HG02938 (cell line): ENCODE results near the gene NKX1-1.
"Not testable (repeated sequence)": the region's sequence is repeated elsewhere in the genome, so short reads cannot be mapped to it uniquely, and the experiment has no call there.

Source experiments
- ATAC-seq: cut with Tn5 transposase; IDR thresholded peaks from one replicate; pipeline ENCODE4 v1.9.1; 2021; ENCODE audit warnings: mild to moderate bottlenecking, moderate library complexity; ENCODE audit not compliant: unreplicated experiment

Gene NKX1-1

DNA sequence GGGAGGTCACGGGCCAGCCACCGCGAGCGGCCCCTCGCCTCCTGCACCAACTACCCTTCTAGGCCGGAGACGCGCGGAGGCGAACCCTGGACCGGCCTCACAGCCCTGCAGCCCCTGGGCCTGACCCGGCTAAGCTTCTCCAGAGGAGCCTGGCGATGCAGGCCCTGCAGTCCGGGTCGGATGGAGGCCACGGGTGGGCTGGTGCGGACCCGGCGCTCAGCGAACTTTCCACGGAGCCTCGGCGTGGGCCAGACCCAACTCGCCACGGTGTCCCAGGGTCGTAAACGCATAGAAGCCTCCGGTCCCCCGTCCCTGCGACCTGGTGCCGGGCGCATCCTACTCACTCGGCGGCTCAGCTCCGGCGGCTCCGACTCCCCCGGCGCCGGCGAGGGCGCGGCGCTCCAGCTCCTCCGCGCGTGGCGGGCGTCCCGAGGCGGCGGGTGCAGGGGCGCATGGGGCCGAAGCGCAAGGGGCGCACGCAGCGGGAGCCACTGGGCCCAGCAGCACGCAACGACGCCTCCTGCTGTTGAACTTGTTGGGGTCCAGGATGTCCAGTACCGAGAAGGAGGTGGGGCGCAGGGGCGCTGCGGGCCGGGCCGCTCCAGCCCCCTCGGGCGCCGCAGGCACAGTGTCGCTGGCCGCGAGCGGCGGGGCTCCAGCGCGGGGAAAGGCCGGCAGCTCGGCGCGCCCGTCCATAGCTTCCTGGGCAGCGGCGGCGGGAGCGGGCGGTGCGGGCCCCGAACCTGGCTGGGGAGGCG is 427 bp downstream of the NKX1-1 start:
- ATAC-seq: no peak

DNA sequence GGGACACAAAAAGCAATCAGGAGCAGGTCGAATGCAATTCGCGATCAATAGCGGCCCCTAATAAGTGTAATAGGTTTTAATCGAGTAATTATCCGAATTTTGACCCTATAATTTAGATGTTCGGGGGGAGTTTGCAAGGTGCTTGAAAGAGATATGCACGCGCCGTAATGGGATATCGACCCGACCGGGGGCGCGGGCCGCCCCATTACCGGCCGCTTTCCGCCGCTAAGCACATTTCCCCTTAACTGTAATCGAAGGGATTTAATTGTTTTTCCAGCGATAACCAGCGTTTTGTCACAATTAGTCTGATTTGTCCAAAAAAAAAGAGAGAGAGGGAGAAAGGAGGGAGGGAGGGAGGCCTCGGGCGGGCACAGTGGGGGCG is 997 bp downstream of the NKX1-1 start:
- ATAC-seq: no peak

DNA sequence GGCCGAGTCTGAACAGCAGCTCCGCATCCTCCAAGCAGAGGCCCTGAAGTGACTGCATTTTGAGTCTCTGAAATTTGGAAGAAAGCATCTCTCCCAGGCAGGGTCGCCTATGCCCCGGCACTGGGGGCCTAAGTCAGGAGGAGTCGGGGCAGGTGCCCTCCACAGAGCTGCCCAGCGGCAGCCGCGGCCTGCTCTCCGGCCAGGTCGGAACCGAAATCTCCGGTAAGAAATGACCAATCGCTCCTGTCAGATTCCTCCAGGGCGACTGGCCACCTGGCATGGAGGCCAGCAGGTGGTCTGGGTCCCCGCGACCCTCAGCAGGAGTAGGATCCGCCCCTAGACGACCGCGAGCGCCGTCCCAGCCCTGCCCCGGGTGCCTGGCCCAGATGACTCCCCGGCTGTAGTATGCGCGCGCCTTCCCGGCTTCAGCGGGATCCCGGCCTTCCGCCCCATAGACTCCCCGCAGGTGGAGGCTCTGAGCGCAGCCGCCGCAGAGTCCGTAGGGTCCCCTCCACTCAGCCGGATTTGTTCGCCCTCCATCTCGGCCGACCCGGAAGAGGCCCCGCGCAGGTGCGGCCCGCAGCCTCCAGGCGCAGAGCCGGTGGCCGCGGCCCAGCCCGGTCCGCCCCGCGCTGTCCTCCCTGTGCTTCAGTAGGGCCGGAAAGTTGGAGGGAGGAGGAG is 1.5 kb downstream of the NKX1-1 start:
- no peak for ATAC-seq

DNA sequence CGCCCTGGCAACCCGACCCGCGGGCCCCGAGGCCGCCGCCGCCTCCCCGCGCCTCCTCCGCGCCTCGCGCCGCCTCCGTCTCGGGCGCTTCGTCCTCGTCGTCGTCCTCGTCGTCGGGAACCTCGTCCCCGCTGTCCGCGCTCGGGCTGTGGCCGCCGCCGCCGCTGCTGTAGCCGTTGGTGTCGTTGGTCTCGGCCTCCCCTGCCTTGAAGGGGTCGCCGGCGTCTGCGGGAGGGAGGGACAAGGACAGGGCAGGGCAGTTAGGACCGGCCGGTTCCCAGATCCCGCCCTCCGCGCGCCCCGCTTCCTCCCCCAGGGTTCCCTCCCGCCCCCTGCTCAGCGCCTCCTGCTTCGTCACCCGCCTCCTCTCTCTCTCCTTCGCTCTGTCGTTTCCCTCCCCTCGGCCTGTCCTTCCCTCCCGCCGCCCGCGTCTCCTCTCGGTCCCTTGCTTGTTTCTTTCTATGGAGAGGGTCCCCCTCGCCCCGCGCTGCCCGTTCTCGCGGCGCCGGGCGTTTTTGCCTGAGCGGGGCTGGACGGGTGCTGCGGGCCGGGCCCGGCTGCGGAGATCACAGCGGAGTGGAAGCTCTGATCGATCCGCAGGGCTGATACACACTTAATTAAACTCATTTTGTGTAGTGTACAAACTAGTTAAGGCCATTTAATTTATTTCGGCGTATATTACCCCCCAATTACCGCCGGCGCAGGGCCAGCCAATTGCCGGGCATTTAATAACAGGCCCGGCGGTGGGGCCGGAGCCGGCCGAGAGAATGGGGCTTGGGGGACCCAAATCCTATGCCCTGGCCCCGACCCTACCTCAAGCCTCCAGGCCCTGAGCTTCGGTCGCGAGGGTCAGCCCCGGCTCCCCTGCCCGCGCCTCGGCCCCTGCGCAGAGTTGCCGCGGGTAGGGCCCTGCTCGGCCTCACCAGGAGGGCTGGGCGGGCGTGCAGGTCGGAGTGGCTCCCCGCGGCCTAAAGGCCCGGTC is 2.4 kb downstream of the NKX1-1 start:
- no peak for ATAC-seq

DNA sequence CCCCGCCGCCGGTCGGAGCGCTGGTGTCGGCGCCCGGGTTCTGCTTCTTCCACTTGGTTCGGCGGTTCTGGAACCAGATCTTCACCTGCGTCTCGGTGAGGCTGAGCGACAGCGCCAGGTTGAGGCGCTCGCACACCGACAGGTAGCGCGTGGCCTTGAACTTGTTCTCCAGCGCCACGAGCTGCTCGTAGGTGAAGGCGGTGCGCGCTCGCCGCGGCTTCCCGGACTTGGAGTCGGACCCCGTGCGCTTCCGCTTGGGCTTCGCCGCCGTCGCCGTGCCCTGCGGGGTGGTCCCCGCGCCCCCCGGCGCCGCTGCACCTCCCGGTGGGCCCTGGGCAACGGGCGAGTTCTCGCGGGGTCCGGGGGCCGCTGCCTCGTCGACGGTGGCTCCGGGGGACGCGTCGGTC is 3.1 kb downstream of the NKX1-1 start:
- ATAC-seq: no peak

DNA sequence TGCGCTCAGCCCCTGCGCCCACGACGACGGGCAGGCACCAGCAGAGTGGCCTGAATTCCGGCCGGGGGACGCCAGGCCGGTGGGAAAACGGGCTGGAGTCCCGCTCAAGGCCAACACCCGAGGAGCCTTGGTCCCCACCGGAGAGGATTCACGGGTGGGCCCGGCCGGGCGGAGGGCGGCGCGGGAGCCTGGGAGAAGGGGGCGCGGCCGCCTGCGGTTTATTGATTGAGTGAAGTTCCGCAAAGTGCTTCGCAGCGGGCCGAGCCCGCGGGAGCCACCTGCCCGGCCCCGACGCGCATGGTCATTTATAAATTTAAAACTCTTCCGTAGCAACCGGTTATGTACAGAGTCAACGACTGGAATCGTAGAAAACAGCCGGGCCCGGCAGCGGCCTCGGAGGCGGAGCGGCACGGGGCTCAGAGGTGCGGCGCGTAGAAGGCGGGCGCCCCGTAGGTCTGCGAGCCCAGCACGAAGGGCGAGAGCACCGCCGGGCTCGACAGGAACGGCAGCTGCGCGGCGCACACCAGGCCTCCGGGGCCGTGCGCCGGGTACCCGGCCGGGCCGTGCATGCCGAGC is 3.6 kb downstream of the NKX1-1 start:
- ATAC-seq: no peak

DNA sequence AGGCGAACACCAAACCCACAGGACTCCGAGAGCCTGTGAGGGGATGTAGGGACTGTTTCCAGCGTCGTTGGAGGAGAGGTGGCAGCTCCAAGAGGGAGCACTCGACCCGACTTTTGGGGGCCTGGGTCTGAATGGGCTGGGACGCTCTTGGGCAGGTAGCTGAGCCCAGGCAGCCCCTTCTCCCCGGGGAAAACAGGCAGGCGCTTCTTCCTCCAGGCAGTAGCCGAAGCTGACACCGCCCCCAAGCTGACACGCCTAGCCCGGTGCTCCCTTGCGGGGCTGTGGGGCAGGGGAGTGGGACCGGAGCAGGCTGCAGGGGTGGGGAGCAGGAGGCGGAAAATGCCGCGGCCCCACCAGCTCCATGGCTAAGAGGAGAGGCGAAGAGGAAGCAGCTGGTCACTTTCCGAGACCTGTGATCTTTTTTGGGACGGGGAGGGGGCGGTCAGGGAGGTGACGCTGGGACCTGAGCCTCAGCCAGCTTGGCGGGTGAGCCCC is 4.2 kb downstream of the NKX1-1 start:
- ATAC-seq: no peak

DNA sequence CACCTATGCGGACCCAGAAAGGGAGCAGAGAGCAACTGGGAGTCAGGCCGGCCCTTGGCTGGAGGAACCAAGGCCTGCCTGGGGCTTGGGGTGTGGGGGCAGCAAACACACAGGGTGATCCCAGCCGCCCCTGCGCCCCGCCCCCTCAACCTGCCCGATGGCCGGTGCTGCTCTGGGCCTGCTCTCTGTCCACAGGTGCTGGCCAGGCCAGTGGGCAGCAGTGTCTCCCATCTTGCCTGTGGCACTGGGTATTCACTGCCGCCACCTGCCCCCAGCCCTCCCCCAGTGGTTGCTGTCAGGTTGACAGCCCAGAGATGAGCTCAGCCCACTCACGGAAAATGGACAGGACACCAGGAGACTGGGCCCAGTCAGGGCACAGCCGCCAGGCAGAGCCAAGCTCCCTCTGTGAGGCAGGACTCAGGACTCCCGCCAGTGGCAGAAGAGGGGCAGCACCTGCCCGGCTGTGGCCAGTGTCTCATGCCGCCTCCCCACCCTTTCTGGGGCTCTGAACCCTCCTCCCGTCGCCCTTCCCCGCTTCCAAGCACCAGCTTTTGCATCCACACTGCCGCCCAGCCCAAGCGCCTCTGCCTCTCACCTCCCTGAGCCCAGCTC is 4.7 kb downstream of the NKX1-1 start:
- ATAC-seq: no peak

DNA sequence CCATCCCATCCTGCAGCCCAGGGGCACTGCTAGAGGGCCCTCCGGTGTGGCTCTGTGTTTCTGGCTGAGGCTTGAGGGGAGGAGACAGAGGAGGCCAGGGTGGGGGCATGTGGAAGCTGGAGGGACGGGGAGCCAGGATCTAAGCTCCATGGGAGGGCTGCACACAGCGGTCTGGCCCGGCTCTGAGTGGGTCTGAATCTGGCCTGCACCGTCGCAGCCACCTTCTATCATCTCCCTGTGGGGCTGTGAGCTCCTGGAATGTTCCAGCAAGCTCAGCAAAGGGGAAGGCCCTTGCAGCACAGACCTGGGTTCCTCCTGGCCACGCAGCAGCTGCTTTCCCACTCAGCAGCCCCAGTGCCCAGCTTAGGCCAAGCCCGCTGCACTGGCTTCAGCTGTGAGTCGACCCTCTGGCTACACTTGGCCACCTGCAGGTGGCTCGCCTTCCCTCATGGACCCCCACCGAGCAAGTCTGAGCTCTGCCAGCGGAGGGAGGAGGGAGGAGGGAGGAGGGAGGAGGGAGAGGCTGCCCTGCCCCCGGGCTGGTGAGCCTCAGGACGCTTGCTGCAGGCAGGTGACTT is 5.3 kb downstream of the NKX1-1 start:
- ATAC-seq: no peak

DNA sequence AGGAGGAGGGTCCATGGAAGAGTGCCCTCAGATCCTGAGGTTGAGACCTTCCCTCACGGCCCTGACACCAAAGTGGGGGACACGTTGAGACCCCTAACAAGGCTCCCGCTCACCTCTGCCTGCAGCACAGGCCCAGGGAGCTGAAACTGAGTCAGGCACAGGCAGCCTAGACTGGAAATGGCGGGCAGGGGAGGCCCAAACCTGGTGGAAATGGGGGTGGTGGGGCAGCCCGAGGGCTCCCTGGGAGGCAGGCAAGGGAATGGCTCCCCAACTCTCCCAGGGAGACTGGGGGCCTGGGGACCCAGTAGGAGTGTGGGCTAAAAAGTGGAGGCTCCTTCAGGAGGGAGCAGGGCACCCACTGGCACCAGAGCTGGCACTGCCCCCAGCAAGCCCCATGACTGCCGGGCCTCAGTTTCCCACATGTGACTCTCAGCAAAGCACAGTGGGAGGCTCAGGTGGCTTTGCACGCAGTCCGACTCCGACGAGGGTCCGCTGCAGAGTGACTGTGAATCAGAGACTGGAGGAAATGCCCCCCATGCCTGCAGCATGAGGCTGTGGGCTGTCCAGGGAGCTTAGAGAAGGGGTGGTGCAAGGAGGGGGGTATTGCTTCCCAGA is 5.9 kb downstream of the NKX1-1 start:
- no peak for ATAC-seq

DNA sequence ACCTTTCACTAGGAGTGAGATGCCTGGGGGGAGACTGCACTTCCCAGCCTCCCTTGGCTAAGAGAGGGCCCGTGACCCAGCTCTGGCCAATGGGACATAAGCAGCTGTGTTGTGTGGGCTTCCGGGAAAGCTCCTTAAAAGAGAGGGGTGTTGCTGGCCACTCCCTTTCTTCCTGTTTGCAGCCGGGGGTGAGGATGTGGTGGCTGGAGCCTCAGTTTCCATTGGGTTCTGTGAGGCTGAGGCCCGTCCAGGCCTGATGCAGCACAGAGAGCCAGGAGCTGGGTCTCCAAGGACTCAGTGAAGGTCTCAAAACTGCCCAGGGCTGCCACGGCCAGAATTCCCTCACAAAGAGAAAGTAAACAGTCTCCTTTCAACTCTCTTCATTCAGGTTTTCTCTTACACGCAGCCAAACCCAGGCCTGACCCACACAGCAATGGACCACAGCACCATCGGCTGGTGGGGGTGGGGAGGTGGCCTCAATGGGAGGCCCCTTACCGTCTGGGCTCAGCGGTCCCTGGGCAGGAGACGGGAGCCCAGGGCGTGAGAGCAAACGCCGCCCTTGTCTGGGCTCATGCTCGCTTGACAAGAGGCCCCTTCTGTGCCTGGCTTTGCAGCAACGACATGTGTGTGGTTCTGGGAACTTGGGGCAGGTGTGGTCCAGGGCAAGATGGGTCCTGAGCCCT is 6.6 kb downstream of the NKX1-1 start:
- no peak for ATAC-seq

DNA sequence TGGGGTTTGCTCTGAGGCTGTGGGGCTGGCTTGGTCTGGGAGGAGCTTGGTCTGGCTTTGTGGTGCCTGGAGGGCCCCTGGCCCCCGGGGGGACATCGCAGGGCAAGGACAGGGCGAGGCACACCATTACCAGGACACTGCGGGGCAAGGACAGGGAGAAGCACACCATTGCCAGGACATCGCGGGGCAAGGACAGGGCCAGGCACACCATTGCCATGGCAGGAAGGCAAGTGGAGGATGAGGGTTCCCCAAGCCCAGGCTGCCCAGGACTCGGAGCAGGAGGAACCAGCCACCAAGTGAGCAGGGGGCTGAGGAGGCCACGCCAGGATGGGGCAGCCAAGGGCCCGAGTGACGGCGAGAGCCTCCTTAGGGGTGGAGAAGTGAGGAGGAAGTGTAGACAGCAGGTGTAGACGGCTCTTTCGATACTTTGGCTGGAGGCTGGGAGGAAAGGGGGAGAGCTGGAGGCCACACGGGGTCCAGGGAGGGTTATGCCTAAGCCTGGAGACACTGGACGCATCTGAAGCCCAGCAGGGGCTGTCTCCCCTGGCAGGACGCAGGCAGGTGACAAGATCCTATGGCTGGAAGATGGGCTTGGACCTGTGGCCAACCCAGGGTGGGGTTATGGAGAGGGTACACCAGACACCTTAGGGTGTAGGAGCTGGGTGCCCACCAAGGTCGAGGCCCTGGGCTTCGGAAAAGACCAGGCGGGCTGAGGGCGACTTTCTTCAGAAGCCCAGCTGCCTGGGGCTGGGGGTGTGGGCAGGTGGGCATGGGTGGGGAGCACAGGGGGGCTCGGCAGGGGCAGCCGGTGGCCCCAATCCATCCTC is 7.3 kb downstream of the NKX1-1 start:
- no peak for ATAC-seq

DNA sequence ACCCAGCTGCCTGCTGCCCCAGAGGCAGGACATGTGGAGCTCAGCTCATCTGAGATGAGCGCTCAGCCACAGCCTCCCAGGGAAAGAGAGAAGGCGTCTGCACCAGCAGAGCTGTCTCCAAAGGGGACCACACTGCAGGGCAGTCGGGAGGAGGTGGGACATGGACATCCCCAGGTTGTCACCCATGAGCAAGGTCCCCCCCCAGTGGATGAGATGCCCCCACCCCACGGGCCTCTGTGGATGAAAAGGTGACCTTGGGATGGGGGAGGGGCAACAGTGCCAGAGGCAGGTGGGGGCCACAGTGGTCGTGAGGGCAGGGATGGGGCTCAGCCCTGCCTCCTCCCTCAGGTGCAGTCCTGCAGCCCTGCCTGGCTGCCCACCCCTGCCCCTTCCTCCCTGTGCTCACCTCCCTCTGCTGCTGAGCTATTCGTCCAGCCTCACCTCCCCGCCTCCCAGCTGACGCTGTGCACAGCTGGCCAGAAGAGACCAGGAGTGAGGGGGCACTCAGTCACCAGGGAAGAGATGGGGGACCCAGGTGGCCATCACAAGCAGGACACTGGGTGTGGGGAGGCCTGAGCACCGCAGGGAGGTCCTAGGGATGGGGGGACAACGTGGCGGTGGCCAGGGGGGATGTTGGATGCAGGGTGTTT is 9.3 kb downstream of the NKX1-1 start:
- no peak for ATAC-seq

DNA sequence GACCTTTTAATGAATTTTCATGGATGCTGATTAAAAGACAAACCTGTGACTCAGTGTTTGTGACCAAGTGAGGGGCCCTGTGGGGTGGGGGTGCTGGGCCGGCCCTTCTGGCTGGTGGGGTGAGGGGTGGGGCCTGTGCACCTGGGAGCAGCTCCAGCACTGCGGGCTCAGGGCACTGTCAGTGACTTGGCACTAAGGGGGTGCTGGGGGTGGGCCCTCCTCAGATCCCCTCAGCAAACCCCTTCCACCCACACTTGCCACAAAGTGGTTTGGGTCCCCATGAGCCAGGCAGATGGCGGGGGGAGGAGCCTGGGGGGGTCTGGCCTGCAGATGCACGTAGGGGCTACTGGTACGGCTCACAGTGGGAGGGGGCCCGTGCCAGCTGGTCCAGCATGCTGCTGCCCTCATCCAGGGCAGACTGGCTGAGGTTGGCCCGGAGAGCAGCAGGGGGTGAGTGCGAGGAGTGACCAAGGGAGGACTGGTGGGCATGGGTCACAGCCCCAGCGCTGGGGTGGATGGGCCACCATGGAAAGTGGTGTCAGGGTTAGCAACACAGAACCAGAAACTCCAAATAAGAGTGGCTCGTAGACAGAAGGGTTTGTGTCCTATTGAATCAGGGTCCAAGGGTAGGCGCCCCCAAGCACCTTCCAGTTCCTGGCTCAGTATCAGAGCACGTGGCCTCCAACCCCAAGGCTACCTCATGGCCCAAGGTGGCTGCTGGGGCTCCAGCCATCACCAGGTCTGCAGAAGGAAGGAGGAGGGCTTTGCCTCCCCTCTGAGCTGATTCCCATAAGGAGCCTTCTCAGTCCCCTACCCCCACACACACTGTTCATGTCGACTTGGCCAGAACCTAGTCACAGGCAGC is 10.1 kb downstream of the NKX1-1 start:
- no peak for ATAC-seq

DNA sequence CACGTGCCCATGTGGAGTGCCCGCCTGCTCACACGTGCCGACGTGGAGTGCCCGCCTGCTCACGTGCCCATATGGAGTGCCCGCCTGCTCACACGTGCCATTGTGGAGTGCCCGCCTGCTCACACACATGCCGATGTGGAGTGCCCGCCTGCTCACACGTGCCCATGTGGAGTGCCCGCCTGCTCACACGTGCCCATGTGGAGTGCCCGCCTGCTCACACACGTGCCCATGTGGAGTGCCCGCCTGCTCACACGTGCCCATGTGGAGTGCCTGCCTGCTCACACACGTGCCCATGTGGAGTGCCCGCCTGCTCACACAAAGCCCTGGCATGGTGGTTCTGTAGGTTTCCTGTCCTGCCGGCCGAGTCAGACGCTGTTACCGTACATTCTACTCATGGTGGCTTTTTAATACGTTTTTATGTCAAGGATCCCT is 10.8 kb downstream of the NKX1-1 start:
- ATAC-seq: not testable (repeated sequence)

DNA sequence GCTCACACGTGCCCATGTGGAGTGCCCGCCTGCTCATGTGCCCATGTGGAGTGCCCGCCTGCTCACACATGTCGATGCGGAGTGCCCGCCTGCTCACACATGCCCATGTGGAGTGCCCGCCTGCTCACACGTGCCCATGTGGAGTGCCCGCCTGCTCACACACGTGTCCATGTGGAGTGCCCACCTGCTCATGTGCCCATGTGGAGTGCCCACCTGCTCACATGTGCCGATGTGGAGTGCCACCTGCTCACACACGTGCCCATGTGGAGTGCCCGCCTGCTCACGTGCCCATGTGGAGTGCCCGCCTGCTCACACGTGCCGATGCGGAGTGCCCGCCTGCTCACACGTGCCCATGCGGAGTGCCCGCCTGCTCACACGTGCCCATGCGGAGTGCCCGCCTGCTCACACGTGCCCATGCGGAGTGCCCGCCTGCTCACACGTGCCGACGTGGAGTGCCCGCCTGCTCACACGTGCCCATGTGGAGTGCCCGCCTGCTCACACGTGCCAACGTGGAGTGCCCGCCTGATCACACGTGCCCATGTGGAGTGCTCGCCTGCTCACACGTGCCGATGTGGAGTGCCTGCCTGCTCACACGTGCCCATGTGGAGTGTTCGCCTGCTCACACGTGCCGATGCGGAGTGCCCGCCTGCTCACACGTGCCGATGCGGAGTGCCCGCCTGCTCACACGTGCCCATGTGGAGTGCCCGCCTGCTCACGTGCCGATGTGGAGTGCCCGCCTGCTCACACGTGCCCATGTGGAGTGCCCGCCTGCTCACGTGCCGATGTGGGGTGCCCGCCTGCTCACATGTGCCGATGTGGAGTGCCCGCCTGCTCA is 11.5 kb downstream of the NKX1-1 start:
- ATAC-seq: not testable (repeated sequence)
